Measurements from ENCODE around the gene APOA4.

APOA4 gene

GRCh38 chr11:116798368-116798767 lies 24.7 kb downstream of the APOA4 start:
- no peak for DNase-seq
- no peak overlapping the region for H3K27ac ChIP-seq (ENCODE audit: low read length)
- H3K9me3 ChIP-seq (ENCODE audit: insufficient read depth, low read length, severe bottlenecking), result no peaks in the 10 kb centered on the region
- no peak for ATAC-seq (ENCODE audit: insufficient read depth, low read depth)
- H4K20me1 ChIP-seq (ENCODE audit: insufficient read depth, low read length), result no peaks in the 10 kb centered on the region
- no peaks in the 10 kb centered on the region for H3K79me2 ChIP-seq (ENCODE audit: insufficient read depth, low read length)
- no peaks in the 10 kb centered on the region for H3K27me3 ChIP-seq (ENCODE audit: insufficient read depth, low read length, poor library complexity)
- H3K36me3 ChIP-seq (ENCODE audit: insufficient read depth, low read length), result no peaks in the 10 kb centered on the region
- TF ChIP-seq EZH2 (IDR thresholded peaks at IDR 0.05; ENCODE audit: borderline replicate concordance, low read depth, low read length, severe bottlenecking), result no peak
- no peak for TF ChIP-seq CTCF (IDR thresholded peaks at IDR 0.05; ENCODE audit: borderline replicate concordance, extremely low read depth, low read length, poor library complexity, severe bottlenecking)
- no peak overlapping the region for H3K4me2 ChIP-seq (ENCODE audit: insufficient read depth, low read length)
- no peak overlapping the region for H3K4me3 ChIP-seq (ENCODE audit: low read depth in 1 of 2, low read length in 2 of 2)
- H3K4me1 ChIP-seq (ENCODE audit: insufficient read depth, low read length), result no peaks in the 10 kb centered on the region
- H3K9ac ChIP-seq (ENCODE audit: low read depth, low read length), result no peak overlapping the region
- H2AFZ ChIP-seq (ENCODE audit: low read depth, low read length), result no peak overlapping the region

GRCh38 chr11:116797816-116798215 lies 25.3 kb downstream of the APOA4 start:
- Histone ChIP-seq H3K9me3 (ENCODE audit: insufficient read depth, low read length, severe bottlenecking) (no peaks in the 10 kb centered on the region), H3K79me2 (ENCODE audit: insufficient read depth, low read length) (no peaks in the 10 kb centered on the region), H3K27me3 (ENCODE audit: insufficient read depth, low read length, poor library complexity) (no peaks in the 10 kb centered on the region), H3K4me3 (ENCODE audit: low read depth in 1 of 2, low read length in 2 of 2) (no peak overlapping the region), H4K20me1 (ENCODE audit: insufficient read depth, low read length) (no peaks in the 10 kb centered on the region), H2AFZ (ENCODE audit: low read depth, low read length) (no peak overlapping the region), H3K4me2 (ENCODE audit: insufficient read depth, low read length) (no peak overlapping the region), H3K9ac (ENCODE audit: low read depth, low read length) (no peak overlapping the region), H3K27ac (ENCODE audit: low read length) (no peak overlapping the region), H3K4me1 (ENCODE audit: insufficient read depth, low read length) (no peaks in the 10 kb centered on the region), H3K36me3 (ENCODE audit: insufficient read depth, low read length) (no peaks in the 10 kb centered on the region)
- ATAC-seq (ENCODE audit: insufficient read depth, low read depth), result no peak
- DNase-seq, result no peak
- TF ChIP-seq EZH2 (IDR thresholded peaks at IDR 0.05; ENCODE audit: borderline replicate concordance, low read depth, low read length, severe bottlenecking) (no peak), CTCF (IDR thresholded peaks at IDR 0.05; ENCODE audit: borderline replicate concordance, extremely low read depth, low read length, poor library complexity, severe bottlenecking) (no peak)

- DNase-seq (no peak), ATAC-seq (ENCODE audit: insufficient read depth, low read depth) (no peak)
- H3K79me2 ChIP-seq (ENCODE audit: insufficient read depth, low read length), result no peaks in the 10 kb centered on the region
- H3K4me2 ChIP-seq (ENCODE audit: insufficient read depth, low read length), result no peak overlapping the region
- peaks cover under 1% of the 10 kb centered on the region; the same call in 1 of the 2 replicates for H3K4me1 ChIP-seq (ENCODE audit: insufficient read depth, low read length)
- H3K27me3 ChIP-seq (ENCODE audit: insufficient read depth, low read length, poor library complexity), result no peaks in the 10 kb centered on the region
- TF ChIP-seq EZH2 (IDR thresholded peaks at IDR 0.05; ENCODE audit: borderline replicate concordance, low read depth, low read length, severe bottlenecking) (no peak), CTCF (IDR thresholded peaks at IDR 0.05; ENCODE audit: borderline replicate concordance, extremely low read depth, low read length, poor library complexity, severe bottlenecking) (no peak)
- H3K4me3 ChIP-seq (ENCODE audit: low read depth in 1 of 2, low read length in 2 of 2), result no peak overlapping the region
- H3K9me3 ChIP-seq (ENCODE audit: insufficient read depth, low read length, severe bottlenecking), result no peaks in the 10 kb centered on the region
- H3K27ac ChIP-seq (ENCODE audit: low read length), result no peak overlapping the region
- no peaks in the 10 kb centered on the region for H4K20me1 ChIP-seq (ENCODE audit: insufficient read depth, low read length)
- H2AFZ ChIP-seq (ENCODE audit: low read depth, low read length), result no peak overlapping the region
- H3K36me3 ChIP-seq (ENCODE audit: insufficient read depth, low read length), result no peaks in the 10 kb centered on the region
- H3K9ac ChIP-seq (ENCODE audit: low read depth, low read length), result no peak overlapping the region
Observed at GRCh38 chr11:116796548-116796947, 26.6 kb downstream of the APOA4 start.

GRCh38 chr11:116794851-116795250 lies 28.3 kb downstream of the APOA4 start:
- no peak overlapping the region for H3K4me3 ChIP-seq (ENCODE audit: low read depth in 1 of 2, low read length in 2 of 2)
- H3K36me3 ChIP-seq (ENCODE audit: insufficient read depth, low read length), result no peaks in the 10 kb centered on the region
- DNase-seq, result no peak
- no peak overlapping the region for H3K9ac ChIP-seq (ENCODE audit: low read depth, low read length)
- H3K9me3 ChIP-seq (ENCODE audit: insufficient read depth, low read length, severe bottlenecking), result no peaks in the 10 kb centered on the region
- H3K79me2 ChIP-seq (ENCODE audit: insufficient read depth, low read length), result no peaks in the 10 kb centered on the region
- peaks cover 4% of the 10 kb centered on the region for H3K4me1 ChIP-seq (ENCODE audit: insufficient read depth, low read length)
- TF ChIP-seq EZH2 (IDR thresholded peaks at IDR 0.05; ENCODE audit: borderline replicate concordance, low read depth, low read length, severe bottlenecking) (no peak), CTCF (IDR thresholded peaks at IDR 0.05; ENCODE audit: borderline replicate concordance, extremely low read depth, low read length, poor library complexity, severe bottlenecking) (no peak)
- ATAC-seq (ENCODE audit: insufficient read depth, low read depth), result no peak
- no peak overlapping the region for H3K27ac ChIP-seq (ENCODE audit: low read length)
- H4K20me1 ChIP-seq (ENCODE audit: insufficient read depth, low read length), result no peaks in the 10 kb centered on the region
- H3K27me3 ChIP-seq (ENCODE audit: insufficient read depth, low read length, poor library complexity), result no peaks in the 10 kb centered on the region
- no peak overlapping the region for H2AFZ ChIP-seq (ENCODE audit: low read depth, low read length)
- no peak overlapping the region for H3K4me2 ChIP-seq (ENCODE audit: insufficient read depth, low read length)

Measured in DND-41 (cell line).